Fibroblast of skin of right quadriceps (primary cell): Measurements from ENCODE around the gene ZNF581.

ENCODE experiments used
- DNase-seq: peaks from one replicate; pipeline ENCODE4 v3.0.0-alpha.2; 2013

Gene ZNF581

DNA sequence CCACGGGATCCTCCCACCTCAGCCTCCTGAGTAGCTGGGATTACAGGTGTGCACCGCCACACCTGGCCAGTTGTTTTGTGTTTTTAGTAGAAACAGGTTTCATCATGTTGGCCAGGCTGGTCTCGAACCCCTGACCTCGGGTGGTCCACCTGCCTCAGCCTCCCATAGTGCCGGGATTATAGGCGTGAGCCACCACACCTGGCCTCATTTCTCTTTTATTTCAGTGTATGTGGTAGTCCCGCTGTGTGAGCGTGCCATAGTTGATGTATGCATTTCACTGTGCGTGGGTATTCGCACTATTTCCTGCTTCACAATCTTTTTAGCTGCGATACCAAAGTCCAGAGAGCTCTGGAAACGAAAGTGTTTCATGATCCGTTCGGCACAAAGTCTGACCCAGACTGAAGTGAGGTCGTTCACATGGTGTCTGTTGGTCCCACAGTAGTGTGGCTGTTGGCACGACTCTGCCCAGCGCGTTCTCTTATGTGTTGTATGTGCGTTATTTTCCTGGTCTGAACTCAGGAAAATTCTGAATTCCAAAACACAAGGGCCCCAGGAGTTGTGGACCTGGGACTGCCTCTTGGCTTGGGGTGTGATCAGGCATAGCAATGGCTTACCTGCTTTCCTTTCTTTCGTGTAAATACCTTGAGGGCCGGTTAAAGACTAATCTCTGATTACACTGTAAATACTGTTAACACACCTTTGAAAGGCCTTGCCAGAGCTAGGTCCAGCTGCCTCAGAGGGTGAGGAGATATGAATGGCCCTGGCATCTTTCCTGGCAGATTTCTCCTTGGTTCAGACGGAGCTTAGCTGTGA is 40.2 kb downstream of the ZNF581 start:
- no peak for DNase-seq

DNA sequence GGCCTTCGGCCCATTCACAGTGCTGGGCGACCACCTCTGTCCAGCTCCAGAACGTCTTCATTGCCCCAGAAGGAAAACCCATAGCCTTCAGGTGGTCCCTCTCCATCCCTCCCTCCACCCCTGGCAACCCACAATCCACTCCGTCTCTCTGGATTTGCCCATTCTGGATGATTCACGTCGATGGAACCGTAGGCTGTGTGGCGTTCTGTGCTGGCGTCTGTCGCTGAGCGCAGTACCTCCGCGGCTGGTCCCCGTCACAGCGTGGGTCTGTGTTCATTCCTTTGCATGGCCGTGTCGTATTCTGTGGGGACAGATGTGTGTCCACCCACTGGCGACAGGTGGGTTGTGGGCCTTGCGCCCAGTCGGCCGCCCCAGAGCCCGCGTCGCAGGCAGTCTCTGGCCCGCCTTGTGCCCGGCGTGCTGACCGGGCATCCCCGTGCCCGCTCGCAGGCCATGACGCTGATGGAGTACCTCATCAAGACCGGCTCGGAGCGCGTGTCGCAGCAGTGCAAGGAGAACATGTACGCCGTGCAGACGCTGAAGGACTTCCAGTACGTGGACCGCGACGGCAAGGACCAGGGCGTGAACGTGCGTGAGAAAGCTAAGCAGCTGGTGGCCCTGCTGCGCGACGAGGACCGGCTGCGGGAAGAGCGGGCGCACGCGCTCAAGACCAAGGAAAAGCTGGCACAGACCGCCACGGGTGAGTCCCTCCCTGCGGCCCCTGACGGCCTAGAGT is 41.7 kb downstream of the ZNF581 start:
- no peak for DNase-seq

DNA sequence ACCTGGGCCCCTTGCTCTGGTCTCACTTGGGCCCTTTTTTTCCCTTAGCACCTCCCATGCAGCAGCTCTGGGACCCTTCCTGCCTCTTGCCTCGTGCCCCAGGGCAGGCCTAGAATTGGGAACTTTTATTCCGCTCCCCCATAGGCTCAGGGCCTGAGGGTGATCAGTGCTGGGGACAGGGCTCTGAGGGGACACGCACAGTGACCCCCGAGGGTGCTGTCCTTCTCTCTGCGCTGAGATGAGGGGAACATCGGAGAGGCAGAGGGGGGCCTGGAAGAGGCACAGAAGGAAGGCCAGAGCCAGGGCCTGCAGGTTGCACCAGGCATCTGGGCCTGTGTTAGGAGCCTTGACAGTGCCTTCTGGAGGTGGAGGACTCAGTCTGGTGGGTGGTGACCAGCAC is 42.3 kb downstream of the ZNF581 start:
- DNase-seq = no peak

DNA sequence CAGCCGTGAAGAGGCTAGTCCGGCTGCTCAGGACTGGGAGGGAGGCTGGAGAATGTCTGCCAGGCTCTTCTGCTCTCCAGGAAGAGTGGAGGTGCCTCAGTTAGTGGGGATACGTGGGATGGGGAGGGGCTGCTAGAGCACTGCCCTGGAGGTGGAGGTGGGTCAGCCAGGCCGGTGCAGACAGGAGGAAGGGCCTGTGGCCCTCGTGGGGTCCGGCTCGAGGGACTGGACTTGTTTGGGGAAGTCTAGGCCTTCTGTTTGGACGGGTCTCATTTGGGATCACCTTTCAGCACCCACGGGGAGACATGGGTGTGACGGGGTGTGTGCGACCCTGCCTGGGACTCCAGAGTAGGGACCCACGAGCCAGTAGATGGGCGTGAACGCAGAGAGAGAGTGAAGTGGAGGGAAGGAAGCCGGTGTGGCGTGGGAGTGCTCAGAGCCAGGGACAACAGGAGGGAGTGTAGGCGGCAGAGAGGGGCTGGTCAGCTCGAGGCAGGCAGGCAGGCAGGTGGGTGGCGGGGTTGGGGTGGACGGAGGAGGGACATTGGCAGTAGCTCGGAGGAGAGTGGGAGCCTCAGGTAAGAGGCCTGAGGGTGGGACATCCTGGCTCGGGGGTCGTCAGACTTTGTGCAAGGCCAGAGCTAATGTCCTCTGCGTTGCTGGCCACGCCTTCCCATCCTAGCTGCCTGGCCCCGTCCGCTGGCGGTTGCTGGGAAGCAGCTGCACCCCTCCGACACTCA is 43.0 kb downstream of the ZNF581 start:
- no peak for DNase-seq

DNA sequence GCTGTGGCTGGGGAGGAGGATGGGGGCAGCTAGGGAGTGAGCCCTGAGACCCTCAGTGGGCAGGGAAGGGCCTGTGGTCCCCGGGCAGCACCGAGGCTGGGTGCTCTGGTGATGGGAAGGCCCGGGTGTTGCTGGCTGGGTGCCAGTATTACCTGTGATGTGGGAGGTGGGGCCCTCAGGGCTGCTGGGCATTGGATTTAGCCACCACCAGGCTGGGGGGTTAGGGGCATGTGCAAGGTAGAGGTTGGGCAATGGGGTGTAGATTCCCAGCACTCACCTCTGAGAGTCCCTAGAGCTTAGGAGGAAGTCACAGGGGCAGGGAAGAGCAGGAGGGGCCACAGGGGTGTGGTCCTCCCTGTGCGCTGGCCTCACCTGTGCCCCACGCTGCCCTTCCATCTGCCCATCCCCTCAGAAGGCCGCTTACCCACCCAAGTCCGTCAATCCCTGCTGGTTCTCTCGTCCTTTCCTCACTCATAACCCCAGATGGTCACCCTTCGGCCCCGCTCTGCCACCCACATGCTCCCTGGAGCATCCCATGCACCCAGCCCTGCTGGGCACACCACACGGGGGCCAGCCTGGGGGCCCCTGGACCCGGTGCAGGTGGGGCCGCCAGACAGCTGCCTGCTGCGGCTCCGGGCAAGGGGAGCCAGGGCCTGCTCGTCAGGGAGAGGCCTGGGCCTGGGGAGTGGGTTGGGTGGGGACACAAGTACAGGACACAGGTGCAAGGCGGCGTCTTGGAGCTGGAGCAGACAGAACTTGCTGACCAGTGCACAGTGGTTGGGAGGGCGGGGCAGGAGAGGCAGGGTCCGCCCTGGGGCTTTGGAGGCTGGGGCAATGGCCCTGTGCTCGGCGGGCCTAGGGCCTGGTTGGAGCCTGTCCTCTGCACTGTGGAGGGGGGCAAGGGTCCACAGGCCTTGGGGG is 44.1 kb downstream of the ZNF581 start:
- no peak for DNase-seq

DNA sequence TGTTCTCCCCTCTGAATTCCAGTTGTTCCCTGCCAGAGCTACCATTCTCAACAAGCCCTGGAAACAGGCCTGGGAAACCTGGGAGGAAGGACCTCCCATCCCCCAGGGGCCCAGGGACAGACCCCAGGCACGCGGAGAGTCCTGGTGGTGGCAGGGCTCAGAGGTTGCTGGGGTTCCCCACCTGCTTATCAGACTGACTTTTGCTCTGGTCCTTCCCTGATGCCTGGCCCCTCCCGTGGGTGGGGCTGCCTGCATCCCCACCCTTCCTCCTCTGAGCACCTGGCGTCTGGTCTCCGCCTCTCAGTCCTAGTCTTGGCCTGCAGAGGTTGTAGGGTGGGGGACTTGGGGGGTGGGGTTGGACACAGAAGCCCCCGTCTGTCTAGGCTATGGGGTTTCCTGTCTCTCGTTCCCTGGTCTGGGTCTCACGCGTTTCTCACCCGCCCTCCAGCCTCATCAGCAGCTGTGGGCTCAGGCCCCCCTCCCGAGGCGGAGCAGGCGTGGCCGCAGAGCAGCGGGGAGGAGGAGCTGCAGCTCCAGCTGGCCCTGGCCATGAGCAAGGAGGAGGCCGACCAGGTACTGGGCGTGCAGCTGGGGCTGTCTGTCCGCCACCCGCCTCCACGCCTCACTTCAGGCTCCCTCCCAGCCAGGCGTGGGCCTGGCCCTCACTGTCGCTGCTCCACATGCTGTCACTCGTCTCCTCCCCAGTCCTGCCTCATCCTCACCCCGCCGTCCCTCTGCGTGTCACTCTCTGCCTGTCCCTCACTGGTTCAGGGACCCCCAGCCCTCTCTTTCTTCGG is 45.2 kb downstream of the ZNF581 start:
- DNase-seq = no peak

DNA sequence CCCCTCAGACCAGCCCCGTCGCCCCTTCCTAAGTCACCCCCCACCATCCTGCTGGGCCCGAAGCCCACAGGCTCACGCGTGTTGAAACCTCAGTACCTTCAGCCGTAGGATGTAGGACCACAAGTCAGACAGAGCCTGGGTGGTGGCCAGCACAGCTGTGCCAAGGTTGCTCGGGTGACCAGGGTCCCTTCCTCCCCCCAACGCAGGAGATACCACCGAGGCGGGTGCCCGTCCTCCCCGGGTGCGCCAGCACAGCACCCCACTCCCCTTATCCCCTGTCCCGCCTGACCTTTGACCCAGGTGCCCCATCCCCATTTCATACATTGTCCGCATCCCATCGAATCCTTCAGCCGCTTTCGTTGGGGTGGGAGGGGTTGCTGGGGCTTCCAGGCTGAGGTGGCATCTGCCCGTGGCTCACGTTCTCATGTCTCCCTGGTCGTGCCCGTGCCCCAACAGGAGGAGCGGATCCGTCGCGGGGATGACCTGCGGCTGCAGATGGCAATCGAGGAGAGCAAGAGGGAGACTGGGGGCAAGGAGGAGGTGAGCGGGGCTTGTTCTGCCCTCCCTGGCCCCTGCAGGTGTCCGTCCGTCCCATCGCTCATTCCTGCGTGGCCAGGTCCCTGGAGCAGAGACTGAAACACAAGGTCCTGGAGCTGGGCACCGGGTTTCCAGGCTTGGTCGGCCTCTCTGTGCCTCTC is 46.1 kb downstream of the ZNF581 start:
- DNase-seq = no peak

DNA sequence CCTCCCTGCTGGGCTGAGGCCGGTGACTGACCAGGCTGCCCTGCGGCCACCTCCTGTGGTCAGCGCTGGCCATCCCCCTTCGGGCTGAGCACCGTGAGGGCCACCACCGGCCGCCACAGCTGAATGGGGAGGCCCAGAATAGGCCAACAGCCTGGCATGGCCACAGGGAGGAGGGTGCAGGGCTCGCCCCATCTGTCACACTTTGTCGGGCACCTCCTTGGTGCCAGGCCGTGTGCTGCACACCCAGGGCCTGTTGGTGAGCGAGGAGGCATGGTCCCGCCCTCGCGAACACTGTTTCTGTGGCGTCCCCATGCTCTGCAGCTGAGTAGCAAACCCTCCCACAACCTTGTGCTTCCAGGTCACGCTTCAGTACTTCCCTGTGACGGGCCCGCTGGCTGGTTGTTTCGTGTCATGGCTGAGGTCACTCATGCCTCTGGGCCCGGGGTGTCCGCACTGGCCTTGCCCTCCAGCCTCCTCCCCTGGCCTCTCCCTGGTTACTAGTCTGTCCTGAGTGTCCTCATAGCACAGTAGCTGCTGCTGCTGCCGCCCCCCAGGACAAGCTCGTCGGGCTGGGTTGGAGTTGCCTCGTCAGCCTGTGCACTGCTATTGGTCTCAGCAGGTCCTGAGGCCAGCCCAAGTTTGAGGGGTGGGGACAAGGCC is 46.8 kb downstream of the ZNF581 start:
- no peak for DNase-seq

DNA sequence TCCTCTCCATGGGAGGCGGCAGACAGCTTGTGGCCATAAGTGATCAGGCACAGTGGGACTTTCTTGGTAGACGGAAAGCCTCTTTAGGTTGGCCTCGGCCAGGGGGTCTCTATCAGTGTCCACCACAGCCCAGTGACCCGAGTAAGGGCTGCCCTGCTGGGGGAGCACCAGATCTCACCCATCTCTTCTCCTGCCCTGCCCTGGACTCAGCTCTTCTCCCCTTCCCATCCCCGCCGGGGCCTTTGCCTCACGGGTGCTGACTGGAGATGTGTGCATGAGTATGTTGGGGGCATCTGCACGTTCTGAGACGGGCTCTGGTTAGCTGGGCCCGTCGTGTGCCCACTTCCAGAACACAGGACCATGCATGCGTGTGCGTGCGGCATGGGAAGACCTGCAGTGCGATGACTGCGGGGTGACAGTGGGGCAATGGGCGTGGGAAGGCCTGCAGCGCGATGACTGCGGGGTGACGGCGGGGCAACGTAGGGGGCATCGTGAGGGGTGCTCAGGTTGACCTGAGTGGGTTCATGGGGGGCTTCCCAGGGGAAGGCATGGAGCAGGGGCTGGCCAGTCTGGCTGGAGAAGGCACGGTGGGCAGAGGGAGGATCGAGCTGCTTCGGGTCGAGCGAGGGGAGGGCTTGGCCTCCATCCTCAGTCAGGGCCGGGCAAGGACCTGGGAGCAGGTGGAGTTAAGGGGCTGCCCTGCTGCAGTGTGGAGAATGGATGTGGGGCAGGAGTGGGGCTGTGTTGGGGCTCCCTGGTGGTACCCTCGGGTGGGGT is 47.5 kb downstream of the ZNF581 start:
- no peak for DNase-seq

DNA sequence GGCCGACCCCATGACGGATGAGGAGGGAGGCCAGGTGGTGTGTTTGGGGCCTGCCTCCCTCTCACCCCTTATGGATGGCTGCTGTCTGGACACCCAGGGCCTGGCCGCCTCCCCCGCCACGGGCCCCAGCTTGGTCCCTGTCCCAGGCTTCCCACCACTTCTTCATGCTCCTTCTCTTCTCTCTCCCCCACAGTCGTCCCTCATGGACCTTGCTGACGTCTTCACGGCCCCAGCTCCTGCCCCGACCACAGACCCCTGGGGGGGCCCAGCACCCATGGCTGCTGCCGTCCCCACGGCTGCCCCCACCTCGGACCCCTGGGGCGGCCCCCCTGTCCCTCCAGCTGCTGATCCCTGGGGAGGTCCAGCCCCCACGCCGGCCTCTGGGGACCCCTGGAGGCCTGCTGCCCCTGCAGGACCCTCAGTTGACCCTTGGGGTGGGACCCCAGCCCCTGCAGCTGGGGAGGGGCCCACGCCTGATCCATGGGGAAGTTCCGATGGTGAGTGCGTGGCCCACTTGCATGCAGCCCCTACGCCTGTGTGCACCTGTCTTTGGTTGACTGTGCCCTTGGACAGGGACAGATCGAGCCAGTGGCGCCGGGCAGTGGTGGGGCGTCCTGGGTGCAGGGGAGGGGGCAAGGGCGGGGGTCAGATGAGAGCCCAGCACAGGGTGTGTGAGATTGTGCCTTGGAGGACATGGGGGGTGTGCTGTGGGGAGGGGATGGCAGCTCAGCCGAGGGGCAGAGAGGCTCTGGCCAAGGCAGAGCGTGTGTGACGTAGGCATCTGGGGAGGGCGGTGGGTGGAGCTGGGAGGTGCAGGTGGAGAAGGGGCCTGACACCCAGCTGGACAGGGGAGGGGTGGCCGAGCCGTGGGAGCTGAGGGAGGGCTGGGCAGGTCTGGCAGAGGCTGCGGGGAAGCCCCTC is 48.4 kb downstream of the ZNF581 start:
- DNase-seq = no peak

DNA sequence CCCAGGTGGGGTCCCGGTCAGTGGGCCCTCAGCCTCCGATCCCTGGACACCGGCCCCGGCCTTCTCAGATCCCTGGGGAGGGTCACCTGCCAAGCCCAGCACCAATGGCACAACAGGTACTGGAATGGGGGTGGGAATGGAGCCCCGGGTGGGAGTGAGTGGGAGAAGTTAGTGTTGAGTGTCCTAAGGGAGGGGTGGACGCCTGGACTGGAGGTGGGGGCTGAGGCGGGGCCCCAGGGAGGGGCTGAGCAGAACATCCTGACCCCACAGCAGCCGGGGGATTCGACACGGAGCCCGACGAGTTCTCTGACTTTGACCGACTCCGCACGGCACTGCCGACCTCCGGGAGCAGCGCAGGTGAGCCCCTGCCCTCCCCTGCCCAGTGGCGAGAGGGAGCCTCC is 49.2 kb downstream of the ZNF581 start:
- no peak for DNase-seq

DNA sequence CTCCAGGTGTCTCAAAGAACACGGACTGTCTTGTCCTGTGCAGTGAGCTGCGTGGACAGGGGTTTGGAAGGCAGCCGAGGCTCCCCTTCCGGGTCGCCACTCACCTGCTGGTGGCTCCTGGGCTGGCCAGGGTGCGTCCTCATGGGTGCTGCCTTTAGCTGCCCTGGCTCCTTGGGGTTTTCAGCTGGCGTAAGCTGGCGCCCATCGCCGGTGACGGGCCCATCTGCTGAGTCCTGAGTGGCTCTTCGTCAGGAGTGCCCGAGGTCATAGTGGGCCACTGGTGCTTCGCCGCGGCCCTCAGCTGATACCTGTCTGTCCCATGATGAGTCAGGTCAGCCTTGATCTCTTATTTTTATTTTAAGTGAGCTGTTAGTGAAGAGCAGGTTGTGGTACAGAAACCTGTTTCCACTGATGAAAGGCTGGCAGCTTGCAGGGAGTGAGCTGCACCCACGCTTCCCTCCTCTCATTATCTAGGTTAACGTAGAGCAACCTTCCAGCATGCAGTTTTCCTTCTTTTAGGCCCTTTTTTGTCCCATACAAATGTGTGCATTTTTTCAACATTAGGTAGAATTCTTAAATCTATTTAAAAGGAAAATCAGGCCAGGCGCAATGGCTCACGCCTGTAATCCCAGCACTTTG is 50.0 kb downstream of the ZNF581 start:
- DNase-seq = no peak

DNA sequence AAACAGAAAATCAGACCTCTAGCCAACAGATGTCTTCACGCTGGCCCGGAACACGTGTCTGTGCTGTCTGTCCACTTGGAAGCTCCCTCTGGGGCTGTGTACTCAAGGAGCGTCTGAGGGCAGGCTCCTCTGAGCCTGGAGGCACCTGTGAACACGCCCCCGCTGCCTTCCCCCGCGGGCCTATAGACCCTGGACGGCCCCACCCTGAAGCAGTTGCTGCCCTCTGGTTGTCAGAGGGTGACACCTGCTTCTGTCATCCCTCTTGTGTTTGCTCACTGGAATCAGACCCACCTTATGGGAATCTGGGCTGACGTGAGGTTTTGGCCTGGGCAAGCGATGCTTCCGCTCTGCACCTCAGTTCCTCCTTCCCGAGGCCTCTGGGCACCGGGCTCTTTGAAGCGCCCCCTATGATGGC is 50.8 kb downstream of the ZNF581 start:
- no peak for DNase-seq

DNA sequence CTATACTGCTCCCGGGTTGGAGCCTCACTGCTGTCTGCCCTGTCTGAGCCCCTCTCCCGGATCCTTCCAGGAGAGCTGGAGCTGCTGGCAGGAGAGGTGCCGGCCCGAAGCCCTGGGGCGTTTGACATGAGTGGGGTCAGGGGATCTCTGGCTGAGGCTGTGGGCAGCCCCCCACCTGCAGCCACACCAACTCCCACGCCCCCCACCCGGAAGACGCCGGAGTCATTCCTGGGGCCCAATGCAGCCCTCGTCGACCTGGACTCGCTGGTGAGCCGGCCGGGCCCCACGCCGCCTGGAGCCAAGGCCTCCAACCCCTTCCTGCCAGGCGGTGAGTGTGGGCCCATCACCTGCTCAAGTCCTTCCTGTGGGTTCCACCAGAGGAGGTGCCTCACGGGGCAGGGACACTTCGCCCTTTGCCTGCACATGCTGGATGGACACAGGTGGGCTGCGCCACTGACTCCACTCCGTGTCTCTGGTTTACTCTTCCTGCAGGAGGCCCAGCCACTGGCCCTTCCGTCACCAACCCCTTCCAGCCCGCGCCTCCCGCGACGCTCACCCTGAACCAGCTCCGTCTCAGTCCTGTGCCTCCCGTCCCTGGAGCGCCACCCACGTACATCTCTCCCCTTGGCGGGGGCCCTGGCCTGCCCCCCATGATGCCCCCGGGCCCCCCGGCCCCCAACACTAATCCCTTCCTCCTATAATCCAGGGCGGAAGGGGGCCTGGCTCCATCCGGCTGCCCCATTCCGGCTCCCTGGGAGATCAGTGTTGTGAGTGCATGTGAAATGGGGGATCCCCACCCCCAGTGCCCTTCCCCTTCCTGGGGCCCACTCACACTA is 51.4 kb downstream of the ZNF581 start:
- no peak for DNase-seq
